SU-DHL-6 (cell line): ENCODE data around the gene FOXP3.

Experiments
- CTCF ChIP-seq: fragments of 200-600 bp; sonication (generic); IDR thresholded peaks from one replicate; pipeline ENCODE4 v1.5.1; 2017; ENCODE audit warnings: antibody characterized with exemption, mild to moderate bottlenecking, low read length, moderate library complexity; ENCODE audit not compliant: insufficient read depth, poor library complexity, severe bottlenecking
- EZH2phosphoT487 ChIP-seq: fragments of 200-600 bp; sonication (generic), shearing (Covaris generic); conservative IDR thresholded peaks from 2 replicates; pipeline ENCODE4 v1.6.1; 2018; ENCODE audit warnings: mild to moderate bottlenecking, antibody characterized with exemption, low read length, moderate library complexity, mixed read lengths

GRCh38 chrX:49276207-49276606 lies 11.7 kb upstream of the FOXP3 start:
- no peak for TF ChIP-seq CTCF
- no peak for TF ChIP-seq EZH2phosphoT487
